OCI-LY1 (cell line): ENCODE results near the gene DNAH1.

Experiments
- CTCF ChIP-seq: fragments of 200-600 bp; sonication (generic), shearing (Covaris generic); IDR thresholded peaks from 2 replicates; pipeline ENCODE4 v1.5.1; 2017; ENCODE audit warnings: mild to moderate bottlenecking, antibody characterized with exemption, low read length, moderate library complexity, mixed read lengths
- EZH2 ChIP-seq: fragments of 200-600 bp; sonication (generic), shearing (Covaris generic); IDR thresholded peaks from 2 replicates; pipeline ENCODE4 v1.8.0; 2017; ENCODE audit warnings: borderline replicate concordance, mixed run types, mild to moderate bottlenecking, antibody characterized with exemption, low read length, moderate library complexity, mixed read lengths

DNA sequence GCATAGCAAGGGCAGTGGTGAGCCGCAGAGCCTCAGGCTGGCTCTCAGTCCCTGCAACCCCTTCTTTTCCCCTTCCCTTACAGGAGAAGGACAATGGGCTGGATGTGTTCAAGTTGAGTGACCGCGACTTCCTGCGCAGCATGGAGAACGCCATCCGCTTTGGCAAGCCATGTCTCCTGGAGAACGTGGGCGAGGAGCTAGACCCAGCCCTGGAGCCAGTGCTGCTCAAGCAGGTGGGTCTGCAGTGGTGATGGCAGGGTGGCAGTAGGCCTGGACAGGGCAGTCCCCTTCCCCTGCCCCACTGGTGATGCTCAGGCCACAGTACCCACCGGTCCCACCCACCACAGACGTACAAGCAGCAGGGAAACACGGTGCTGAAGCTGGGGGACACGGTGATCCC lies 75.0 kb downstream of the DNAH1 start:
- TF ChIP-seq CTCF, result no peak
- no peak for TF ChIP-seq EZH2
